HepG2 (cell line): ENCODE data around the gene ZFP69B. TPM values are rescaled to one million over a fixed set of nuclear protein-coding genes. Genes with fewer than 3 reads are reported as not detected.

Experiments used
- EHMT2 ChIP-seq: fragments of 200-600 bp; sonication (generic); IDR thresholded peaks from 2 replicates; pipeline ENCODE4 v1.7.0; 2017; ENCODE audit warnings: antibody characterized with exemption, low read depth, low read length, borderline replicate concordance
- FOXA3 ChIP-seq: IDR thresholded peaks from 2 replicates; pipeline ENCODE4 v1.6.1; 2016; ENCODE audit warnings: missing genetic modification reagents, missing compliant biosample characterization
- HHEX ChIP-seq: IDR thresholded peaks from 2 replicates; pipeline ENCODE4 v1.6.1; 2016; ENCODE audit warnings: control low read depth
- HMG20A ChIP-seq: IDR thresholded peaks from 2 replicates; pipeline ENCODE4 v1.6.1; 2016; ENCODE audit warnings: borderline replicate concordance
- HOMEZ ChIP-seq: IDR thresholded peaks from 2 replicates; pipeline ENCODE4 v1.6.1; 2016; ENCODE audit warnings: low read depth
- KDM2A ChIP-seq: sonication (generic); formaldehyde crosslinking; IDR thresholded peaks from 2 replicates; pipeline ENCODE4 v1.4.0; 2020; ENCODE audit warnings: low read depth, missing genetic modification reagents, borderline replicate concordance
- PBX2 ChIP-seq: IDR thresholded peaks from 2 replicates; pipeline ENCODE4 v1.6.1; 2016; ENCODE audit warnings: control low read depth
- RBFOX2 ChIP-seq: fragments of 200-400 bp; formaldehyde crosslinking; IDR thresholded peaks from 2 replicates; pipeline ENCODE4 v1.6.1; 2017; ENCODE audit warnings: low read depth, mild to moderate bottlenecking, low read length
- RCOR2 ChIP-seq: IDR thresholded peaks from 2 replicates; pipeline ENCODE4 v1.6.1; 2016; ENCODE audit warnings: missing biosample characterization, missing genetic modification reagents
- SNAPC4 ChIP-seq: sonication (generic); formaldehyde crosslinking; IDR thresholded peaks from 2 replicates; pipeline ENCODE4 v1.4.0; 2020; ENCODE audit warnings: mild to moderate bottlenecking, missing genetic modification reagents
- ZNF317 ChIP-seq: sonication (generic); formaldehyde crosslinking; IDR thresholded peaks from 2 replicates; pipeline ENCODE4 v1.5.0; 2020; ENCODE audit warnings: mild to moderate bottlenecking, missing genetic modification reagents
- ZNF564 ChIP-seq: sonication (generic); formaldehyde crosslinking; IDR thresholded peaks from 2 replicates; pipeline ENCODE4 v1.8.1; 2023; ENCODE audit warnings: mild to moderate bottlenecking, missing genetic modification reagents
- ZNF746 ChIP-seq: sonication (generic); formaldehyde crosslinking; IDR thresholded peaks from 2 replicates; pipeline ENCODE4 v1.8.0; 2022; ENCODE audit warnings: mild to moderate bottlenecking, missing genetic modification reagents
- ZNF749 ChIP-seq: sonication (generic); formaldehyde crosslinking; IDR thresholded peaks from 2 replicates; pipeline ENCODE4 v1.8.0; 2022; ENCODE audit warnings: mild to moderate bottlenecking, missing genetic modification reagents, moderate library complexity, borderline replicate concordance
- polyA plus RNA-seq, 8 experiments: library from polyadenylated mRNA; depleted of rRNA in 3 of 8; stranded (reverse) in 7 of 8; unstranded in 1 of 8; fragments of >200 nt; fragmentation: Illumina TruSeq in 4 of 8; extraction: Trizol in 4 of 8; gene quantifications; 2 replicates each; pipeline versions ENCODE4 v1.2.1 to v1.2.3, GENCODE V29; 2011 to 2016; ENCODE audit warnings: low read depth in 4 of 8, missing spikeins in 1 of 8, mixed read lengths in 1 of 8; ENCODE audit not compliant: insufficient read depth in 1 of 8
- total RNA-seq, 5 experiments: library from RNA; depleted of rRNA; stranded (reverse); fragments of >200 nt; fragmentation: Illumina TruSeq; extraction: Trizol; gene quantifications; 2 replicates each; pipeline ENCODE4 v1.2.3, GENCODE V29; 2016; ENCODE audit warnings: low read depth in 1 of 5
- TF ChIP-seq, protein P1 (sequence below): sonication (generic); formaldehyde crosslinking; IDR thresholded peaks from 2 replicates; pipeline ENCODE4 v1.5.0; 2020; ENCODE audit warnings: mild to moderate bottlenecking, missing genetic modification reagents, borderline replicate concordance

Gene ZFP69B
- total and polyA plus RNA-seq, 2 of the 13 experiments (the other 11 are each of a cell fraction or from before 2014, with no cell fraction given), result 4.6 to 7.7 TPM

- TF ChIP-seq HOMEZ (CRISPR knock-in tag) (peak; percentile 87; the same call in 1 of the 2 replicates), SNAPC4 (CRISPR knock-in tag) (0 out of 2 replicates have a peak, but pooled peaks have one; percentile 72), ZNF746 (peak; percentile 88; the same call in 1 of the 2 replicates), ZNF317 (CRISPR knock-in tag) (peak; percentile 72; the same call in 1 of the 2 replicates), RBFOX2 (no peak), FOXA3 (CRISPR knock-in tag) (peak; percentile 62; the same call in 1 of the 2 replicates), ZNF564 (CRISPR knock-in tag) (0 out of 2 replicates have a peak, but pooled peaks have one; percentile 74), HHEX (CRISPR knock-in tag) (no peak; the same call in 1 of the 2 replicates), EHMT2 (peak; percentile 84; the same call in 1 of the 2 replicates), ZNF749 (CRISPR knock-in tag) (0 out of 2 replicates have a peak, but pooled peaks have one; percentile 59), KDM2A (CRISPR knock-in tag) (peak; percentile 52; the same call in 1 of the 2 replicates), HMG20A (no peak; the same call in 1 of the 2 replicates), PBX2 (CRISPR knock-in tag) (peak; percentile 13; the same call in 1 of the 2 replicates), RCOR2 (CRISPR knock-in tag) (peak; percentile 91)
- TF ChIP-seq, protein P1, sequence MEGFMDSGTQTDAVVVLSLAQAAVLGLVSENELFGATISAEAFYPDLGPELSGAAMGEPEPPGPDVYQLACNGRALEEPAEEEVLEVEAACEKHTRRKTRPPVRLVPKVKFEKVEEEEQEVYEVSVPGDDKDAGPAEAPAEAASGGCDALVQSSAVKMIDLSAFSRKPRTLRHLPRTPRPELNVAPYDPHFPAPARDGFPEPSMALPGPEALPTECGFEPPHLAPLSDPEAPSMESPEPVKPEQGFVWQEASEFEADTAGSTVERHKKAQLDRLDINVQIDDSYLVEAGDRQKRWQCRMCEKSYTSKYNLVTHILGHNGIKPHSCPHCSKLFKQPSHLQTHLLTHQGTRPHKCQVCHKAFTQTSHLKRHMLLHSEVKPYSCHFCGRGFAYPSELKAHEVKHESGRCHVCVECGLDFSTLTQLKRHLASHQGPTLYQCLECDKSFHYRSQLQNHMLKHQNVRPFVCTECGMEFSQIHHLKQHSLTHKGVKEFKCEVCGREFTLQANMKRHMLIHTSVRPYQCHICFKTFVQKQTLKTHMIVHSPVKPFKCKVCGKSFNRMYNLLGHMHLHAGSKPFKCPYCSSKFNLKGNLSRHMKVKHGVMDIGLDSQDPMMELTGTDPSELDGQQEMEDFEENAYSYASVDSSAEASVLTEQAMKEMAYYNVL (CRISPR knock-in tag), result peak; percentile 99
These were observed 28.6 kb upstream of the ZFP69B start (continued) for GRCh38 chr1:40421431-40422384.
